ENCODE data around the gene TP73.

Gene TP73

GRCh38 chr1:3783651-3784474, 131.5 kb downstream of the TP73 start:
- DNase-seq (ENCODE audit: low spot score), result no peak

- DNase-seq (ENCODE audit: low spot score), result no peak
Observed at GRCh38 chr1:3785045-3785444, 132.7 kb downstream of the TP73 start.

GRCh38 chr1:3785456-3786157, 133.3 kb downstream of the TP73 start:
- no peak for DNase-seq (ENCODE audit: low spot score)
